ENCODE results near the gene B3GNT5. TPM values are rescaled to one million over a fixed set of nuclear protein-coding genes. Genes with fewer than 3 reads are reported as not detected.

Gene B3GNT5
- total and polyA plus RNA-seq, 2 donors (not counting 3 experiments of a cell fraction or from before 2014, with no cell fraction given): 4.1 to 25.6 TPM

- no peak overlapping the region for H3K9ac ChIP-seq (replicated peaks; ENCODE audit: extremely low read depth, insufficient read depth, low read length)
- POLR2A ChIA-PET: no interaction called here
- H3K9me1 ChIP-seq (replicated peaks; ENCODE audit: control insufficient read depth, extremely low read depth, insufficient read depth, low read length): no peaks in the 10 kb centered on the region
- intact Hi-C loops (cut with micrococcal nuclease) (no loop called here), dilution Hi-C loops (cut with MboI; ENCODE audit: extremely low pct_ligation_motif_present, low sequenced_read_pairs) (no loop called here)
- no peaks in the 10 kb centered on the region for H3K27me3 ChIP-seq (ENCODE audit: control insufficient read depth in 2 of 2, insufficient read depth in 2 of 2, low read length in 2 of 2)
- H3K4me1 ChIP-seq (ENCODE audit: control insufficient read depth, extremely low read depth, insufficient read depth, low read length): peaks cover 4% of the 10 kb centered on the region
- DNase-seq (ENCODE audit: low read depth, low spot score): no peak
- no peak overlapping the region for H3K4me3 ChIP-seq (replicated peaks in 1 of 3; ENCODE audit: insufficient read depth in 1 of 3, low read depth in 1 of 3, low read length in 3 of 3)
- TF ChIP-seq POLR2AphosphoS5 (IDR thresholded peaks at IDR 0.05; ENCODE audit: insufficient read depth, low read depth, low read length) (no peak), CTCF (IDR thresholded peaks at IDR 0.05; ENCODE audit: extremely low read depth in 1 of 2, insufficient read depth in 1 of 2, low read depth in 1 of 2, low read length in 2 of 2) (no peak), GATA2 (IDR thresholded peaks at IDR 0.05; ENCODE audit: insufficient read depth, insufficient read length, low read depth, low read length) (no peak), POLR2A (IDR thresholded peaks at IDR 0.05; ENCODE audit: low read depth, low read length) (no peak), MYC (IDR thresholded peaks at IDR 0.05; ENCODE audit: low read depth, low read length) (no peak), MAX (IDR thresholded peaks at IDR 0.05; ENCODE audit: insufficient read depth, insufficient read length) (no peak)
- CTCF ChIA-PET: no interaction called here
- H3K9me3 ChIP-seq (replicated peaks; ENCODE audit: control insufficient read depth, insufficient read depth, low read length): no peaks in the 10 kb centered on the region
- H3K27ac ChIP-seq (ENCODE audit: insufficient read depth, low read depth, low read length): no peak overlapping the region
- no peak for FAIRE-seq
- H2AFZ ChIP-seq (ENCODE audit: low read depth, low read length): no peak overlapping the region
- no TSS peak for BruUV-seq (replicated peaks)
- H3K79me2 ChIP-seq (ENCODE audit: control insufficient read depth, insufficient read depth, low read length): no peaks in the 10 kb centered on the region
- H3K36me3 ChIP-seq (ENCODE audit: control insufficient read depth in 2 of 2, extremely low read depth in 1 of 2, insufficient read depth in 2 of 2, low read length in 2 of 2): no peaks in the 10 kb centered on the region
- H4K20me1 ChIP-seq (replicated peaks; ENCODE audit: control insufficient read depth, extremely low read depth, insufficient read depth, low read length): no peaks in the 10 kb centered on the region
- no peak overlapping the region for H3K4me2 ChIP-seq (ENCODE audit: insufficient read depth, low read length)
Measured at GRCh38 chr3:183310936-183311335, 57.9 kb downstream of the B3GNT5 start.

GRCh38 chr3:183312433-183312832, 59.4 kb downstream of the B3GNT5 start:
- no peak for FAIRE-seq
- Histone ChIP-seq H3K4me1 (ENCODE audit: control insufficient read depth, extremely low read depth, insufficient read depth, low read length) (no peaks in the 10 kb centered on the region), H3K9me1 (replicated peaks; ENCODE audit: control insufficient read depth, extremely low read depth, insufficient read depth, low read length) (no peaks in the 10 kb centered on the region), H3K4me3 (replicated peaks in 1 of 3; ENCODE audit: insufficient read depth in 1 of 3, low read depth in 1 of 3, low read length in 3 of 3) (no peak overlapping the region), H2AFZ (ENCODE audit: low read depth, low read length) (no peak overlapping the region), H3K36me3 (ENCODE audit: control insufficient read depth in 2 of 2, extremely low read depth in 1 of 2, insufficient read depth in 2 of 2, low read length in 2 of 2) (no peaks in the 10 kb centered on the region), H4K20me1 (replicated peaks; ENCODE audit: control insufficient read depth, extremely low read depth, insufficient read depth, low read length) (no peaks in the 10 kb centered on the region), H3K9ac (replicated peaks; ENCODE audit: extremely low read depth, insufficient read depth, low read length) (no peak overlapping the region), H3K79me2 (ENCODE audit: control insufficient read depth, insufficient read depth, low read length) (no peaks in the 10 kb centered on the region), H3K27me3 (ENCODE audit: control insufficient read depth in 2 of 2, insufficient read depth in 2 of 2, low read length in 2 of 2) (no peaks in the 10 kb centered on the region), H3K27ac (ENCODE audit: insufficient read depth, low read depth, low read length) (no peak overlapping the region), H3K4me2 (ENCODE audit: insufficient read depth, low read length) (no peak overlapping the region), H3K9me3 (replicated peaks; ENCODE audit: control insufficient read depth, insufficient read depth, low read length) (no peaks in the 10 kb centered on the region)
- CTCF ChIA-PET: no interaction called here
- intact Hi-C loops (cut with micrococcal nuclease): no loop called here
- POLR2A ChIA-PET: no interaction called here
- no TSS peak for BruUV-seq (replicated peaks)
- dilution Hi-C loops (cut with MboI; ENCODE audit: extremely low pct_ligation_motif_present, low sequenced_read_pairs): no loop called here
- no peak for DNase-seq (ENCODE audit: low read depth, low spot score)
- no peak for TF ChIP-seq EZH2 (IDR thresholded peaks at IDR 0.05; ENCODE audit: borderline replicate concordance, low read depth, low read length, severe bottlenecking)
- TF ChIP-seq GATA2 (IDR thresholded peaks at IDR 0.05; ENCODE audit: insufficient read depth, insufficient read length, low read depth, low read length): no peak
- TF ChIP-seq JUN (IDR thresholded peaks at IDR 0.05; ENCODE audit: borderline replicate concordance, insufficient read depth, insufficient read length, low read depth): no peak
- no peak for TF ChIP-seq FOS (IDR thresholded peaks at IDR 0.05; ENCODE audit: borderline replicate concordance, insufficient read depth, low read length)
- no peak for TF ChIP-seq MAX (IDR thresholded peaks at IDR 0.05; ENCODE audit: insufficient read depth, insufficient read length)
- no peak for TF ChIP-seq MYC (IDR thresholded peaks at IDR 0.05; ENCODE audit: low read depth, low read length)
- no peak for TF ChIP-seq POLR2AphosphoS5 (IDR thresholded peaks at IDR 0.05; ENCODE audit: insufficient read depth, low read depth, low read length)
- TF ChIP-seq CTCF (IDR thresholded peaks at IDR 0.05; ENCODE audit: extremely low read depth in 1 of 2, insufficient read depth in 1 of 2, low read depth in 1 of 2, low read length in 2 of 2): no peak
- no peak for TF ChIP-seq POLR2A (IDR thresholded peaks at IDR 0.05; ENCODE audit: low read depth, low read length)
